Activated CD8-positive, alpha-beta memory T cell treated with anti-CD3 and anti-CD28 coated beads for 48 hours (primary cell): ENCODE results near the gene APOM.

Experiments used
- DNase-seq, 3 experiments: peaks; one replicate each; pipeline ENCODE4 v3.0.0-alpha.2; 2020; ENCODE audit warnings: low read depth in 2 of 3, low spot score in 2 of 3

Gene APOM

DNA sequence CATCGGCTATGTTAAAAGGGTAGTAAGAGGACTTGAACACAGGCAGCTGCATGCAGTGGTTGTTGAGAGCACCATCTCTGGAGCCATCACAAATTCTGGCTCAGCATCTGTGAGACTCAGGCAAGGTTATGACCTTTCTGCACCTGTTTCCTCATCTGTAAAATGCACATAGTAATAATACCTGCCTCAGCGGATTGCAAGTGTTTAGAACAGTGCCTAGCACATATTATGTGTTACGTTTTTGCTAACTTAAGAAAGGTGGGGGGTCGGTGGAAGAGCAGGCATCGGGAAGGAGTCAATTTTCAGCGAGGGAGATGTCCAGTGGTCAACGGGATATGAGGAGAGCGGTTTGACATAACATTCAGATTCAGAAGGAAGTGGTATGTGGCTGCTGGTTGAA lies 22.3 kb downstream of the APOM start:
- no peak for DNase-seq

DNA sequence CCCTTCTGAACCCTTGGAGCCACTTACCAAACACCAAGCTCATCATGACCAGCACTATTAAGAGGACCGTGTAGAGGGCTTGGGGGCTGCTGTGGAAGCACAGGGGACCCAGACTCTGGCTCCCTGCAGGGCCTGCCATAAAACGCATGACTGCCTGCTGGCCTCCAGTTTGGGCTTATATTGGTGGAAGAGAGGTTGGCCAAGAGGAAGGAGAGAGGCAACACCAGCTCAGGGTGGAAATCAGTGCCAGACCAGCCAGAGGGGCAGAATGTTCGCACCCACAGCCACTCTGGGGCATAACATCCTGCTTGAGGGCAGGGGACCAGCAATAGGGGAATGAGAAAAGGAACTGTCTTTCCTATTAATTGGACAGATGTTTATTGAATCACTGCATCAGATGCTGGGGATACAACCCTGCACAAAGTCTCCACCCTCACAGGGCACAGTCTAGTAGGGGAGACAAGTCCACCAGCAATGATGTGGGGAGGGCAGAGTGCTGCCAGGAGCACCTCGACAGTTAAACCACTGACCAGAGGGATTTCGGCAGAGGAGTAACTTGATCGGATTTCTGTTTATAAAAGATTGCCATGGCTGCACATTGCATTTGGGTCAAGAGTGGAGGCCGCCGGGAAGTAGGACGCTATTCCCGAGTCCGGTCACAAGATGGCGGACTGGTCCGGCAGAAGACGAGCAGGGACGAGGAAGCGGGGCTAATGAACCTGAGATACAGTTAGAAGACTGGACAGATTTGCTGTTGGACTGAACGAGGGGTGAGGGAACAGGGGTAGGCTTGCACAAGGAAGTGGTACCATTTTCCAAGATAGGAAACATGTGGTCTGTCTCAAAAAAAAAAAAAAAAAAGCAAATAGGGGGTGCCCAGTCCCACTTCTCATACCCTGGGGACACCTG lies 24.8 kb downstream of the APOM start, which contains the start of gene LY6G5C:
Gene LY6G5C (minus strand): TSS at position 842 of the 909 bp plus-strand sequence. CDS start 694 bp downstream, at position 148.
- peak in 1 of 3 experiments; percentile 32 for DNase-seq

DNA sequence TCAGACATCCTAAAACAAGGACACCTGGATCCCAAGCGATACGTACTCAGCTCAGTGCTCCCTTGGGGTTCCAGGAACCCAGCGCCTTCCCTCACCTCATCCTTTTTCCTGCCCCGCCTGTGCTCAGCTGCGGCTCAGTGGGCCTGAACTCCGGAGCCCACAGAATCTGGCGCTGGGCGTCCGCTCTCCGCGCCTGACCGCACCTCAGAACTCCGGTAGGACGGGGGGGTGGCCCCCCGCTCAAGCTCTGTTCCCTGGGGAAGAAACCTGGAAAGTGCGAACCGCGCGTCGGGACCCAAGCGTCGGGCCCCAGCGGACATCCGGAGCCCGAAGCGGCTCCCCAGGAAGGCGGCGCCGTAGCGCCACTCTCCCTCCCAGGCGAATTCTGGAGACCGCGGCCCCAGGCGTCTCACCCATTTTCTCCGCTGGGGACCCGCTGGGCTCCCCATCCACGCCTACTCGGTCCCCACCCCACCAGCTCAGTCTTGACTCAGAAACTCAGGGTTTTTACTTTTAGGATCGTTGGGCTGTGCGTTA lies 25.5 kb downstream of the APOM start:
- no peak for DNase-seq

DNA sequence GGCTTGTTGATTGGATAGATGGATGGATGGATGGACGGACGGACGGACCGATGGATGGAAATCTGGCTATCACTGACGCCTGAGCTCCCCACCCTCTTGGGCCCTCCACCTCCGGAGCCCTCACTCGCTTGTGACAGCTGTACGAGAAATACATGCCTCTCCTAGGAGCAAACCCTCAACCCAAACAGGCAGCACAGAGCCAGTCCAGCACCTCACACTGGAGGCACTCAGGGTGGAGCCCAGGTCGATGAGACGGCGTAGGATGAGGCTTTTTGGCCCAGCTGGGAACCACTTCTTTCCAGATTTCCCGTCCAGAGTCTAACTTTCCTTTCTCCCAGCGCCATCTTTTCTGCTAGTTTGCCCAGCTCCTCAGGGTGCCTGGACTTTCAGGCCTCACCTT lies 27.9 kb downstream of the APOM start:
- no peak for DNase-seq

DNA sequence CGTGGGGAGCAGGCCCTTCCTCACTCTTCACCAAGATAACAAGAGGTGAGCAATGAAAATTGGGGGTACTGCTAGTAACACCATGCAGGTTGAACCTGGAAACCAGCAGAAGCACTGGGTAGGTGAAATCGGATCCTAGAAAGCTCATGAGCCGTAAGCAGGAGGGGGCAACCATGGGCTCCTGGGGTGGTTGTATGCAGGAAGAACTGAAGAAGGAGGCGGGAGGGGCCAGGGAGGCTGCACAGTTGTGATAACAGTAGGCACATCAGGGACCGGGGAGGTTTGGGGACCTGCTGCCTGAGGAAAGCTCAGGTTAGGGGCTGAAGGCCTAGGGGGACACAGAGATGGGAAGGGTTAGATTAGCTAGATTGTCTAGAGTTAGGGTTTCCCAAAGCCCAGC lies 30.8 kb downstream of the APOM start:
- no peak for DNase-seq

DNA sequence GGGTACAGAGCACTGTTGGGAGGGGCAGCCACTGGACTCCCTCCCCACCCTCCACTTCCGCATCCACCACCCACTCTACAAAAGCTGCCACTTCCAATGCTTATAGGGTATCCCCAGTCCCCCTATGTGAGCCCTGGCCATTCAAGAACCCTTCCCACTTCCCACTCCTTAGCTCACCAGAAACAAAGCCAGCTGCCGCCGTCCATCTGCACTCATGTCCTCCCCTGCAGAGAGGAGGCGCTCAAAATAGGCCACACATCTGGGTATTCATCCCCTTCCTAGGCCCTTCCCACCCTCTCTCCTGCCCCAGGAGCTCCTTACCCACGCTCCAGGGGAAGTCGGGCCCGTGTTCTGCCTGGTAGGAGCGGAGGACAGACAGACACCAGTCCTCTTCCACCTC lies 31.6 kb downstream of the APOM start:
- DNase-seq: no peak

DNA sequence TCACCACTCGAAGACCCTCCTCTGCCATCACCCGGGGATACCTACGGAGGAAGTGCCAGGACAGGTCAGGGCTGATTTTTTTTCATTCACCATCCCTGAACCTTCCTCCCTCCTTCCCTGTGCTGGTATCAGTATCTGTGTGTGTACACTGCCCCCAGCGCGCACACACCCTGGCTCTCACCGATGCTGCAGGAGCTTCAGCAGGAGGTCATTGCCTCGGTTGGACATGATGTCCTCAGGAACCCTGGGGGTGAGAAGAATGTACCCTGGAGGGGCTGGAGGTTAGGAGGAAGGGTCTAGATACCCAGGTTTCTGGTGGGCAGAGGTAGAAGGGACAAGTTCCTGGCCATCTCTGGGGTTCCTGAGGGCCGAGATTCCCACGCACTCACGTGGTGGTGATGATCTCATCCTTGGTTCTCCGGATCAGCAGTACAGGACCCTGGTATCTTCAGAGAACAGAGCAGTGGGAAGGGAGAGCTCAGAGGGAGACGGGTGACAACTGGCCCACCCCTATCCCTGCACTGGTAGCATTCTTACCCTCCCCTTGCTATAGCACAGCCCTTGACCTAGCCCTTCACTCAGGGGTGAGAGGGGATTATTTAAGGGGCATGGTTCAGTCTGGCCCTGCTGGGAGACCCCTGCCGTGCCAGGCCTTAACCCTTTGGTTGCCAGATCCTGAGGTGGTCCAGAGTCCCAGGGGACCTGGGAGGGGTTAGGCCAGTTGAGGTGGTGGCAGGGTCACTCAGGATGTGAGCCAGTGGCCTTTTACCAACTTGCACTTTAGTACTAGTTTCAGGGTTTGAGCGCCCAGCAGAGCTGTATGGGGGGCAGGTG lies 32.4 kb downstream of the APOM start:
- no peak for DNase-seq

DNA sequence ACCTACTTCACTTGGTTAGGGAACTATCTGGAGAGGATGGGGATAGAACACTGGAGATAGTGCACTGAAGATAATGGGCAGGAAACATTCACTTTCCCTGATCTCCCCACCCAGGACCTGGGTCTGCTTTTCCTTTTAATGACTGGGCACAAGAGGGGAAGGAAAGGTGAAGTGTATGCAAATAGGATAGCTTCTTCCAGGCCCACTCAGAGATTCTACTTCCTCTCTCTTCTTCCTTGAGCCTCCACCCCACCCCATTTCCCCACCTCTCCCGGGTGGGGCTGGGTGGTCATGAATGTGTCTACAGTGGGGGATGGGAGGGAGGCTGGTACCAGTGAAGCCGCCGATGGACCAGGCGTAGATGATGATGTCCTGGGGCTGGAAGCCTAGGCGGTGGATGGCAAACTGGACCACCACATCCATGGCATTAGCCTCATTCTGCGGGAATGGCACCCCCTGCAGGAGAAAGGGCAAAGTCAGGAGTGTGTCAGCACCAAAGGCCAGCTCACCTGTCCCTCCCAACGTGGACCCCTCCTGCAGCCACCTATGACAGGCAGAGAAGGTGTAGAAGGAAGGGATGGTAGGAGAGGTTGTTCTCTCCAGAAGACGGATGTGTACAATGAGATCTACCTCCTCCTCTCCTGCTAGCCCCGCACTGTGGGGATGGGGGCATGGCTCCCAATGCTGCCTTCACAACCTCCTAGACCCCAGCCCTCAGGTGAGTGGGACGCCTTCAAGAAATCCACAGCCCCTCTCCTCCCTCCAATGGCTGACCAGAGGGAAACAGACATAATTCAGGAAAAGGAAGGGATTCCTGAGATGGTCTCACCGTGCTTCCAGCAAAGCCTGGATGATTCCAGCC lies 33.8 kb downstream of the APOM start:
- no peak for DNase-seq

DNA sequence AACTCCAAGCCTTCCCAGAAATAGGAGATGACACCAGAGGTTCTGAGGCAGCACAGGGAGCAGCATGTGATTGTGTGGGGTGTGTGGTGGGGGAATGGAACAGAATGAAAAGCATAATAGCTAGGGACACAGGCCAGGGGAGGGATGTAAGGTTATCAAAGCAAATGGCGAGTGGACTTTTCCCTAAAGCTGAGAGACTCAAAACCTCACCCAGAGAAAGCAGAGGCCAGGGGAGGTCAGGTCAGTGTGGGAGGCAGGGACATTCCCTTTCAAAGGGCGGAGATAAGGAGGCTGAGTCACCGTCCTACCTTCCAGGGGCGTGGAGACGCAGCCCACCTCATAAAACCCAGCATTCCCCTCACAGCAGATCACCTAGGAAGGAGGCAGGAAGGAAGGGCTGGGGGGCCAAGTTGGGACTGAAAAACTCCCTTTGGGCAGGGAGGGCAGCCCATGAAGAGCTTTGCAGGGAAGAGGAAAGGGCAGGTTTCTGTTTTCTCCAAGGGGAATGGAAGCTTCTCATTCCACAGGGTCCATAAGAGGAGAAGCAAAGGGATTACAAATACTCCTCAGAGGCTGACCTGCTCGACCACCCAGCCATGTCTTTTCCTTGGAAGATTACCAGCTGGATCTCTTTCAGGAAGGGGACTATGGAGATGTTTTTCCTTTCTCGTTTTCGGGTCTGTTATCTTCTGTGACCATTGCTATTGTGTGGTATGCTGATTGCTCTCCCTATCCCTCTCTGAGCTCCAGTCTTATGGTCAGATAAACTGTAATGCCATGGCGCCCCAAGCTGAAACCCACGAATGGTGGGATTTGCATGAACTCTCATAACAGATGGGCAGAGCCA lies 34.8 kb downstream of the APOM start:
- no peak for DNase-seq

DNA sequence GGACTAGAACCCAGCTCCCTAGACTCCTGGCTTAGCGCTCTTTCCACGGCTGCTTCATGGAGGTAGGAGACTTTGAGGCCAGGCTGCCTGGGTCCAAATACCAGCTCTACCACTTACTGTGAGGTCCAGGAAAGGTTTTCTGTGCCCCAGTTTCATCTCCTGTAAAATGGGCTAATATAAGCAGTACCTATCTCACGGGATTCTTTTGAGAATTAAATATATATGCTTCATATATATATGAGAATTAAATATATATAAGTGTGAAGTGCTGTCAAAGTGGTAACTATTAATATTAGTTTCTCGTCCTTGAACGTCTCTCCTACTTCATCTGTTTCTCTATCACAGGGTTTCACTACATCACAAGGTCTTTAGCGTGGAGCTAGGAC lies 35.4 kb downstream of the APOM start:
- DNase-seq: no peak

DNA sequence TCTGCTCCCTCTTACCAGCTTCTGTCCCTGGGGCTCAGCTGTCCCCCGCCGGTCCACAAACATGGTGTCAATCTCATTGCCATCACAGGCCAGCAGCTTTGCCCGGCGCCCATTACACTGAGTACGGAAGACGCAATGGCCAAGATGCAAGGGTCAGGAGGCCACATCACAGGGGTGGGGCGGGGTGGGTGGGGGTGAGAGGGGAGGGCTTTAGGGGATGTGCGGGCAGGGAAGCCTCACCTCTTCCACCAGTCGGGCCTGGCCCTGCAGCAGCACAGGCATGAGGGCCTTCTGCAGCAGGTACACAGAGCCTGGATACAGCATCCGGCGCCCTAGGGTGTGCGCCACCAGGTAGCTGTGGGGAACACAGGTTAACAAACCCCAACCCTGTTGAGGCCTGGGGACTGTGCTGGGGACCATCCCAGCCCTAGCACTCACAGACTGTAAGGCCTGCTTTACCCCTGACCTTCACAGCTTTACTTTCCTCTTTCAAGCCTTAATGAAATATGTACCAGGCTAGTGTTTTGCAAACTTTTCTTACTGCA lies 35.9 kb downstream of the APOM start:
- DNase-seq: no peak

DNA sequence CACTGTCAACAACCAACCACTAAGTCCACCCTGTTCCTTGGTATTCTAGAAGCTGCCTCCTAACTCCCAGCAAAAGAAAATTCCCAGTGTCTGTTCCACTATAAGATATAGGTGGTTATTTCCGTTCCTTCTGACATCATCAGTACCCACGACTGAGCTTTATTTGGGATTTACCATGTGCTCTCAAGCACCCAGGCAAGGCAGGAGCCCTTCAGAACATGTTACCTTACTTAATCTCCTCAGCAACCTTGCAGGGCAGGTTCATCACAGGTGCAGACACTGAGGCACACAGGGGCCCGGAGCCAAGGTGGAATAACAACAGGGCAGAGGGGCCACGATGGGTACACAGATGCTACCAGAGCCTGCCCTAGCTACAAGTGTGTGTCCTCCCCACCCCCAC lies 36.7 kb downstream of the APOM start:
- no peak for DNase-seq

DNA sequence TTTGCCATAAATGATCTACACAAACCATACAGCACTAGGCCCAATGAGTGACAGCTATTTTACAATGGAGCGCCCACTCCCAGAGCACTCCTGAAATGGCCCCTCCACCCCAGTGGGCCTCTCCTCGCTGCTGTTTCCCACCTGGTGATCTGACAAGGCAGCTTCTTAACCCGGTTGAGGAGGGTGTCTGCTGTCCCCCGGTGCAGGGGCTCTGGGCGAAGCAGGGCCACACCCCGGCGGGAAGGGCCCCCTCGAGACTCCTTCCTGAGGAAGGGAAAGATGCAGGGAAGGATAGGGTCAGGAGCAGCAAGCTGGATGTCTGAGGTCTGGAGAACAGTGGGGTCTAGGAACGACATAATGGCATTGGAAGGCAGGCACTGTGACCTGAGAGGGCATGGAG lies 37.2 kb downstream of the APOM start:
- no peak for DNase-seq

DNA sequence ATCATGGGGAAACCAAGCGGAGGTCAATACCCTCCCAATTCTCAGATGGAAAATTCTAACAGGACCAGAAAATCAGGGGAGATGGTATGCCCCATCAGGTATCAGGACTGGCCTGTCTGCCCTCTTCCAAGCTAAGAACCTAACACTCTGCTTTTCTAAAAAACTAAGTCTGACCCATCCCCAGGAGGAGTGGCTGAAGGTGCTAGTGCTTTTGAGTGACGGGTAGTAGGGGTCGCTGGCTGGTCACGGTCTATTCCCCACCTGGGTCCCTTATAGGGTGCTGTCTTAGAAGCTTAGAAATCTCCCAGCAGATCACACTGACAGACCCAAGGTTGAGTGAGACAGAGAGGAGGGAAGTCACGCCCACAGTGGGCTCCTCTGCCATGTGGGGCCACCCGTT lies 37.8 kb downstream of the APOM start:
- DNase-seq: no peak

DNA sequence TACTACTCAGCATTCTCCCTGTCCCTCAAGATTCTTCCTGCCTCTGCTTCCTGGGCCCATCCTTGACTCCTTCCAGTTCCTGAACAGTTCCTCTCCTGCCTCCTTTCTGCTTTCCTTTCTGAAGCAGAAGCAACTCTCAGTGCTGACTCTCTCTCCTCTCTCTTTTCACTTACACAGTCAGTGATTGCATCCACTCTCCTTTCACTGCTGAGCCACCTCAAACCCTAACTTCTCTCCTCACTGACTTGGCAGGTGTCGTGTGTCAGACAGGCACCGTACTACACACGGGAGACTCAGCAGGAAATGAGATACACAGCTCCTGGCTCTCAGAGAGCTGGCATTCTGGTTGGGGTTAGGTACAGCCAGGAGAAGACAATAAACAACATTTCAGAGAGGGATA lies 41.9 kb downstream of the APOM start:
- DNase-seq: no peak

DNA sequence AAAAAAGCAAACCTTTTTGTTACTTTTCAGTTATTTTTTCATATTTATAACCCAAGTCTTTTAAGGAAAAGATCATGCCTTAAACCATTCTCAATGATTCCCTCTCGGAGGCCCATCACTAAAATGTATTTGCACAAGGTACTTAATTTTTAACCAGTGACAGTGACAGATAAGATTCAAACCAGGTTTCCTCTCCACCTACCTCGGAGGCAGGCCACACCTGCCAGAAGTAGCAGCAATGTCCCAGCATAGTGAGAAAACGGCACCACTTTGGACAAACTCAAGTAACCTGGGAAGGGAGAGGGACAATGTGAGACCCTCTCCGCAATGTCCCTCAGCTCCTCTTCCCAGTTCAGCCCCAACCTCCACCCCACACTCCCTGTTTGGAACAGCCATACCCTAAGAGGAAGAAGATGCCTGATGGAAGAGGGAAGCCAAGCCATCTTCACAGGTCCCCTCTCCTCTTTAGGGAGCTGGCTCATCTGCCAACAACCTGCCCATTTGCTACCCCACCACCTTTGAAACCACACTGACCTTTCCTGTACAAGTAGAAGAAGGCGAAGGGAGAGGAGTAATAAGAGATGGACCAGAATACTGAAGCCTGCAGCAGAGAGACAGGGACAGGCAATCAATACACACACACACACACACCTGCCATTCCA lies 45.2 kb downstream of the APOM start:
- no peak for DNase-seq

DNA sequence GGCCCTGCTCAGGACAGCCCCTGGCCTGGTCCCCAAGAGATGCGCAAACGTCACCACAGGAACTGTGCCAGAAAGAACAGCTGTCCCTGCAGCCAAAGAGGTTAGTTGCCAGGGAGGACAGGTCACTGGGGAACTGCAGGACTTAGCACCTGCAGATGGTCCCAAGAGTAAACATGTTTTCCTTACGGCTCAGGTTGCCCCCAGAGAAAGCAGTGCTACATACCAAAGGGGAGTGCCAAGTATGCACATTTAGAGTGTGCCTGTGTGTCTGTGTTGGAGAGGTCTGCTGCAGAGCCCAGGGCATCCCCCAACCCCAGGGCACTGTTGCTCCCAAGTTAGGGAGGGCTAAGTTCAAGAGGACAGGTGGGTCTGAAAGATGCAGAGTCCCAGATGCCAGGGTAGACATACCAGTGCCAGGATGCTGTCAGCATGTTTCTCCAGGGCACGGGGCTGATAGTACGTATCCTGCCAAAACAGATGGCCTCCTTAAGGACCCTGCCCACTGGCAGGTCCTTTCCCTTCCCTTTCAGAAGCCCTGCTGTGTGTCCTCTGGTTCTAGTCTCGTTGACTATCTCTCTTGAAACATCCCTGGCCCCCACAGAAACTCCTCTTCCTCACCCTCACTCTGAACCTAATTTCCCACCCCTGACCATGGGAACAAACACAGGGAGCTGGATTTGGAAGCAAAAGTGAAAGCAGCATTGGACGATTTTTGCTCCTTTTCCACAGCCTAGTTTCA lies 46.1 kb downstream of the APOM start:
- DNase-seq: no peak

DNA sequence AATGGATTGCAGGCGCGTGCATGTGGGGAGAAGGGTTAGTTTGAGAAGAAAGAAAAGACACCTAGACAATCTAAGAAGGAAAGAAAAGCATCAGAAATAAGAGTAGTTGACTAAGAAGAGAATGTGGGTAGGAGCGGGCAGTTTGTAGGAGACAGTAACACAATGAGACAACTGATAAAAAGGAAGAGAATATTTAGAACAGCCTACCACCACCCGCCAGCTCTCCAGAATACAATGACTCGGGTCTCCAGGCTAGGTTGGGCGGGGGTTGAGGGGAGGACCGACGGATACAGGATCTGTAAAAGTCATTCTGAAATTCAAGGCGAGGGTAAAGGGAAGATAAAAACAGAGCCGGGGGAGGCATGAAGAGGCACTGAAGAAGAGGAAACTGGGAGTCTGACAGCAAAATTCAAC lies 46.7 kb downstream of the APOM start:
- DNase-seq: no peak
